GM23338 (cell line): Measurements from ENCODE around the gene RUNX1.

Experiments
- CTCF ChIP-seq, 2 experiments: fragments of 200-600 bp in 1 of 2; sonication (generic) in 1 of 2; conservative IDR thresholded peaks; 2 replicates each; pipeline versions ENCODE4 v1.5.1 to v1.6.1; 2016 to 2017; ENCODE audit warnings: antibody characterized with exemption in 2 of 2, low read depth in 2 of 2, mild to moderate bottlenecking in 2 of 2, moderate library complexity in 1 of 2
- EZH2 ChIP-seq: fragments of 200-600 bp; sonication (generic); IDR thresholded peaks from one replicate; pipeline ENCODE4 v1.8.0; 2017; ENCODE audit warnings: antibody characterized with exemption, mild to moderate bottlenecking, low read depth; ENCODE audit not compliant: unreplicated experiment
- EZH2phosphoT487 ChIP-seq: fragments of 200-600 bp; sonication (generic); IDR thresholded peaks from one replicate; pipeline ENCODE4 v1.8.1; 2018; ENCODE audit warnings: antibody characterized with exemption; ENCODE audit not compliant: unreplicated experiment
- NANOG ChIP-seq: IDR thresholded peaks from 2 replicates; pipeline ENCODE4 v1.6.1; 2016; ENCODE audit warnings: antibody characterized with exemption, borderline replicate concordance
- POLR2AphosphoS5 ChIP-seq: IDR thresholded peaks from 2 replicates; pipeline ENCODE4 v1.6.1; 2016; ENCODE audit warnings: antibody characterized with exemption, low read depth
- TF ChIP-seq, protein P1 (sequence below): IDR thresholded peaks from one replicate; pipeline ENCODE4 v1.6.1; 2018; ENCODE audit warnings: antibody characterized with exemption; ENCODE audit not compliant: unreplicated experiment

DNA sequence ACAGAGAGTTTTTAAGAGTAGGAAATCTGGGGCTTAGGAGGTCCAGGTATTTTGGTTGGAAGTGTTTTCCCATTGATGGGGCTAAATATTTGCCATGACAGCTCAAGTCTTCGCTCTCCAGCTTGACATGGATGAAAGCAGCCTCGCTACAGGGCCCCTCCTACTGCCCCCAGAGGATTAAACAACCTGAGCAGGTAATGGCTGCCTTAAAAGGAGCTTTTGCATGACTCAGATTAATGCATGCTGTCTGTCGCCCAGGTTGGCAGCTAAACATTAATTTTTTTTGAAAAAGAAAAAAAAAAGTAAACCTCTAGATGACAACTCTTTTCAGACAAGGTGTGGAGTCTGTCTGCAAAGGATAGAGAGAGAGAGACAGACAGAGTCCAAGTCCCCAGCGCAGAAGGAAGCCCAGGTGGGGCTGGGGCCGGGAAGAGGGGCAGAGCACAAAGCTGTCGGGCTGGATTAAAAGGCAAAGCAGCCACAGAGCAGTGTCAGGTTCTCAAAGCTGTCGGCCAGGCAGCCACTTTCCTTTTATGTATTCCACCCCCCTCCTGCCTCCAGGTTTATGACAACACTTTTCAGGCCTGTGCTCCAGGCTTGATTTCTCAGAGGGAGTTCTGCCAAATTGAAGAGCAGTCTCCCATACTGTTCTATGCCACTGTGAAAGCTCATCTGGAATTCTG is 252.4 kb downstream of the RUNX1 start:
- no peak for TF ChIP-seq EZH2
- no peak for TF ChIP-seq CTCF (conservative IDR thresholded peaks at IDR 0.05; ENCODE audit: low read depth in 2 of 2)
- TF ChIP-seq POLR2AphosphoS5, result no peak
- TF ChIP-seq EZH2phosphoT487, result no peak
- TF ChIP-seq, protein P1, sequence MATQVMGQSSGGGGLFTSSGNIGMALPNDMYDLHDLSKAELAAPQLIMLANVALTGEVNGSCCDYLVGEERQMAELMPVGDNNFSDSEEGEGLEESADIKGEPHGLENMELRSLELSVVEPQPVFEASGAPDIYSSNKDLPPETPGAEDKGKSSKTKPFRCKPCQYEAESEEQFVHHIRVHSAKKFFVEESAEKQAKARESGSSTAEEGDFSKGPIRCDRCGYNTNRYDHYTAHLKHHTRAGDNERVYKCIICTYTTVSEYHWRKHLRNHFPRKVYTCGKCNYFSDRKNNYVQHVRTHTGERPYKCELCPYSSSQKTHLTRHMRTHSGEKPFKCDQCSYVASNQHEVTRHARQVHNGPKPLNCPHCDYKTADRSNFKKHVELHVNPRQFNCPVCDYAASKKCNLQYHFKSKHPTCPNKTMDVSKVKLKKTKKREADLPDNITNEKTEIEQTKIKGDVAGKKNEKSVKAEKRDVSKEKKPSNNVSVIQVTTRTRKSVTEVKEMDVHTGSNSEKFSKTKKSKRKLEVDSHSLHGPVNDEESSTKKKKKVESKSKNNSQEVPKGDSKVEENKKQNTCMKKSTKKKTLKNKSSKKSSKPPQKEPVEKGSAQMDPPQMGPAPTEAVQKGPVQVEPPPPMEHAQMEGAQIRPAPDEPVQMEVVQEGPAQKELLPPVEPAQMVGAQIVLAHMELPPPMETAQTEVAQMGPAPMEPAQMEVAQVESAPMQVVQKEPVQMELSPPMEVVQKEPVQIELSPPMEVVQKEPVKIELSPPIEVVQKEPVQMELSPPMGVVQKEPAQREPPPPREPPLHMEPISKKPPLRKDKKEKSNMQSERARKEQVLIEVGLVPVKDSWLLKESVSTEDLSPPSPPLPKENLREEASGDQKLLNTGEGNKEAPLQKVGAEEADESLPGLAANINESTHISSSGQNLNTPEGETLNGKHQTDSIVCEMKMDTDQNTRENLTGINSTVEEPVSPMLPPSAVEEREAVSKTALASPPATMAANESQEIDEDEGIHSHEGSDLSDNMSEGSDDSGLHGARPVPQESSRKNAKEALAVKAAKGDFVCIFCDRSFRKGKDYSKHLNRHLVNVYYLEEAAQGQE, result no peak
- TF ChIP-seq NANOG, result no peak
